Fibroblast of gingiva (primary cell): ENCODE measurements around the gene B3GNT8.
"Not testable (repeated sequence)": the region's sequence is repeated elsewhere in the genome, so short reads cannot be mapped to it uniquely, and the experiment has no call there.

Experiments
- DNase-seq: peaks from one replicate; pipeline ENCODE4 v3.0.0-alpha.2; 2011; ENCODE audit warnings: low read depth

B3GNT8 gene

DNA sequence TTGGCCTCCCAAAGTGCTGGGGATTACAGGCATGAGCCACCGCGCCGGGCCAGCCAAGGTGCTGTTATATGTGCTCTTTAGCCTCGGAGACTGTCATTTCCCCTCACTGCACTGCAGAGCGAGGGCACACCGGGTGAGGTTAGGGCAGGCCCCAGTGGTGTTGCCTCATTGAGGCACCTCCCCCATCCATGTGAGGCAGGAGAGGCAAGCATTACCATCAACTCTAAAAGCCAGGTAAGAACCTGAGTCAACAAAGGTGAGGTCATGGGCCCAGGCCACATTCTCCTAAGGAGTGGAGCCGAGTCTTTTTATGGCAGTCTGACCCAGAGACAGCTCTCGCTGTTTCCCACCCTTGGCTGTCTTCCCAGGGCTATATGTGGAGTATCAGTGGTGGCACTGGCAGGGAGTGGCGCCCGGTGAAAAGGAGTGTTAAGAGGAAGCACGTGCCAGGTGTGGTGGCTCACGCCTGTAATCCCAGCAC is 10.9 kb downstream of the B3GNT8 start:
- DNase-seq, result no peak

DNA sequence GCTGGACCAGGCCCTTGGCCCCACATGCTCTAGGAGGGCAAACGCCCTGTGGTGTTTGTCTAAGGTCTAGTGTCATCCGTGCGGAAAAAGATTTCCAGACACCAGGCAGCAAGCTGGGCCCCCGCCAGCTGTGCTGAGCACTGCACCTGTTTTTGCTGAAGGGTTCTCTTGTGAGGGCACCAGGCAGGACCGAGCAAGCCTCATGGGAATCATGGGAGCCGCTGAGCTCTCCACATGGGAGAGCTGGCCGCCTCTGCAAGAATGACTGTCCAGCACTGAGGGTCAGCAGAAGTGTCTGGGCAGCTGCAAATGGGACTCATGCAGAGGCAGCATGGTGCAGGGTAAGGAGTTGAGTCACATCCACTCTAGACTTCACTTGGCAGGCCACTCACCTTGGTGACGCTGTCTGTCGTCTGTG is 12.0 kb downstream of the B3GNT8 start:
- no peak for DNase-seq

DNA sequence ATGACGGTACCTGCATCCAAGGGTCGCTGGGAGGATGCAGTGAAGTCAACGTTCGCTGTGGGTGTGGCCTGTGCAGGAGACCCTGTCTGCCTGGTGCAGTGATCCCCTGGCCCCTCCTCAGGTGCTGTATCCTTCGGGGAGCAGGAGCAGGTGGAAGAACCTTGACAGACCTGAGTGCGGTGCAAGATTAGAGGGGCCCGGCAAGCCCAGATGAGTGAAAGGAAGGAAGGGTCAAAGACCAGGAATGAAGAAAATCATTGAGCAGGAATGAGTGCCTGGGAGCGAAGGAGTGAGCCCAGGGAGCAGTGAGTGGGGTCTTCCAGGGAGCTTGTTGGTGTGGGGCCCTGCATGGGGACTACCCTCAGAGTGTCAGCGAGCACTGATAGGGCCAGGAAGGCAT is 12.7 kb downstream of the B3GNT8 start:
- no peak for DNase-seq

- DNase-seq, result no peak
Observed at GRCh38 chr19:41413947-41414346, 13.2 kb downstream of the B3GNT8 start.

DNA sequence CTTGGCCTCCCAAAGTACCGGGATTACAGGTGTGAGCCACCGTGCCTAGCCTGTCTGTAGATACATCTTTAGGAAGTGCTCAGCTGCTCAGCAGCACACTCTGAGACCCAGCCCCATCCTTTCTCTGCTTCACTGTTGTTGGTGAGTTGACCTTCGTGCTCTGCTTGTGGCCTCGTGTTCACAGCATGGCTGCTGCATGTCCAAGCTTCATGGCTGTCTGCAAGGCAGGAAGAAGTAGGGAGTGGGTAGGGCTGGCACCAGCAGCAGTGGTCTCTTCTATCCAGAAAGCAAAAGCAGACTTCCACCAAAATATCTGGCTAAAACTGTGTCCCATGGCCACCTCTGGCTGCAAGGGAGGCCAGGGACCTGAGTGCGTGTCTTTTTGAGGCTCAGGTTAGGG is 14.2 kb downstream of the B3GNT8 start:
- no peak for DNase-seq

- DNase-seq, result no peak
Observed at GRCh38 chr19:41411968-41412265, 15.3 kb downstream of the B3GNT8 start.

DNA sequence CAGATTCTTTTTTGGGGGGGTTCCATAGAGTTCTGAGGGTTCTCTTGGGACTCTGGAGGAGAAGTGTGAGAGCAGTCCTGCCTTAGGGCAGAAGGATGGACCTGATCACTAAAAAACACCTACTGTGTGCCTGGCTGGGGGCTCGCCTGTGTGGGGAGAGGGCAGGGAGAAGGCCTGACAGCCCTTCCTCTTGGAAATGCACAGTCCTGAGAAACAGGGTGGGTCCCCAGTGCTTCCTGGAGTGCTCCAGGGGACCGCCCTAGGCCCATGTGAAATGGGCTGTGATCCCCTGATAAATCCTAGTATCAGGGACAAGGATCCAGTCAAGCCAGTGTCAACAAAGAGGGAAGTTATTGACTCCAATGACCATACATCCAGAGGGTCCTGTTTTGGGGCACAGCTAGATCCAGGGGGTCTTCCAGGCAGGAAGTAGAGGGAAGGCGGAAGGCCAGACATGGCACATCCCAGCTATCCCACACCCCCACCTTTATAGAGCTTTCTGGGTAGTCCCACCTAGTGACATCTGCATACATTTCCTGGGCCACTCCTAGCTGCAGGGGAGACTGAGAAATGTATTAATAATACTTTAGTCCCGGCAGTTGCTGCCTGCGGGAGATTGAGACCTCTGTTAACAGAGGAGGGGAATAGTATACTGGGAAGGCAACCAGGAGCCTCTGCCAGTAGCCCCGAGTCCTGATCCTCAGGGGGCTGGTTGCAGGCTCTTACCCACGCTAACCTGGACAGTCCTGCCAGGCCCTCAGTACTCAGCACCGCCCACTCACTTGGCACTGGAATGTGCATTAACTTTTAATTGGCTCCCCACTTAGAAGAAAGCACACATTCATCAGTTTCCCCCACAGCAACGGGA is 15.8 kb downstream of the B3GNT8 start:
- DNase-seq, result no peak

GRCh38 chr19:41410336-41411054 is 16.7 kb downstream of the B3GNT8 start:
- DNase-seq, result no peak

DNA sequence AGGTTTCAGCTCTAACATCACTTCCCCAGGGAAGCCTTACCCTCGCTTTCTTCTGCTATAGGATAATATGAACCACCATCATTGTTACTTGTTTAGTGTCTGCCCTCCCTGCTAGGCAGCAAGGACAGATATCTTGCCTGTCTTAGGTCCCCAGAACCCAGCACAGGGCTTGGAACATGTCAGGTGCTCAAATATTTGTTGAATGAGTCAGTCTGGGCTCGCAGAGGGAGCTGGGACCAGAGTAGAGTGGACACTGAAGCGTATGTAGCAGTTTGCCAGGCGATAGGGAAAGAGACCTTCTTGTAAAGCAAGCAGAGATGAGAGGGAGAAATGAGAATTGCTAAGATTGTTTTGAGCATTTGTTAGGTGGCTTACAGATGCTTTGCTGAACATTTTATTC is 17.9 kb downstream of the B3GNT8 start:
- DNase-seq, result no peak

- DNase-seq, result not testable (repeated sequence)
Observed at GRCh38 chr19:41408846-41409245, 18.3 kb downstream of the B3GNT8 start.

DNA sequence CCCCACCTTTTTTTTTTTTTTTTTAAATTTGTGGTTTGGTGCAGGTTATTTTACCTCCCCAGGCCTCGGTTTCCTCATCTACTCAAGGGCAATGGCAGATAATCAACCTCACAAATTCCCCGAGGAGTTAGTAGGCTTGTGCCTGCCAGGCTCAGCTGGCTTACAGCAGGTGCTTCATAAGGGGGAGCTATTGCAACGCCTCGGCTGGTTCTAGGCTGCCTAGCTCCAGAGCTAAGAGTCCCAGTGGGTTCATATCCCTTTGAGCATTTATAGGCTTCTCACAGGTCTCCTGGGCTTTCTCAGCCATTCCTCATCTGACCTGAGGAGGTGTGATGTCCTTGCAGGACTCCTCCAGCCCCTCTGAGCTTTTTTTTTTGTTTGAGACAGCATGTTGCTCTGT is 18.9 kb downstream of the B3GNT8 start:
- DNase-seq, result no peak

DNA sequence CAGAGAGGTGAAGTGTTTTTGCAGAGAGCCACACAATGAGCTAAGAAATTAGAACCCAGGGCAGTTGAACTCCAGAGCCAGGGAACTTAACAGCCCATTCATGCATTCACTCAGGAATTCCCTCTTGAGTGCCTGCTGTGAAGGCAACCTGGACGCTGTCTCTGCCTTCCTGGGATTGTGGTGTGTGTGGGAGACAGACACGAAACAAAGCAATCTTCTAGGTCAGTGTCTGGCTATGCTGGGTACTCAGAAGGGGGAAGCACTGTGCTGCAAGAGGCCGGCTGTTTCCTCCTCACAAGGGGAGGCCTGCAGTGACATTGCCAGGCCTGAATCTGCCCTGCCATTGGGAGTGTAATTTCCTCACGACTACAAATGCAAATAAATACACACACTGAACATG is 19.9 kb downstream of the B3GNT8 start:
- no peak for DNase-seq

DNA sequence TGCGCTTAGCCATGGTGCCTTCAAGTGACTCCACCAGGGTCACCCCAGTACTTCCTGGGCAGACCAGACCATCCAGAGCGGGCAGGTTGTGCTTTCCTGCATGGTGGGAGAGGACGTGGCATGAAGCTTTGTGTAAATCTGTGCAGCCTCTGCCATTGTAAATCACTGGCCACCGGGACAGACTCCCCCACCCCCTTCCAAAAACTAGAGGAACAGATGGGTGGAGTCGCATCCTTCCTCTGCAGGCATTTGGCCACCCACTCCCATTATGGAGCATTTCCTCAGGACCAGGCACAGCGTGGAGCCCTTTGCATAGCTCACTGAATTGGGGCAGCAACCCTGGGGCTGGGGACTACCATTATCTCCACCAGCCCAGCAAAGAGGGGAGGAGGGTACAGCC is 21.4 kb downstream of the B3GNT8 start:
- DNase-seq, result no peak

DNA sequence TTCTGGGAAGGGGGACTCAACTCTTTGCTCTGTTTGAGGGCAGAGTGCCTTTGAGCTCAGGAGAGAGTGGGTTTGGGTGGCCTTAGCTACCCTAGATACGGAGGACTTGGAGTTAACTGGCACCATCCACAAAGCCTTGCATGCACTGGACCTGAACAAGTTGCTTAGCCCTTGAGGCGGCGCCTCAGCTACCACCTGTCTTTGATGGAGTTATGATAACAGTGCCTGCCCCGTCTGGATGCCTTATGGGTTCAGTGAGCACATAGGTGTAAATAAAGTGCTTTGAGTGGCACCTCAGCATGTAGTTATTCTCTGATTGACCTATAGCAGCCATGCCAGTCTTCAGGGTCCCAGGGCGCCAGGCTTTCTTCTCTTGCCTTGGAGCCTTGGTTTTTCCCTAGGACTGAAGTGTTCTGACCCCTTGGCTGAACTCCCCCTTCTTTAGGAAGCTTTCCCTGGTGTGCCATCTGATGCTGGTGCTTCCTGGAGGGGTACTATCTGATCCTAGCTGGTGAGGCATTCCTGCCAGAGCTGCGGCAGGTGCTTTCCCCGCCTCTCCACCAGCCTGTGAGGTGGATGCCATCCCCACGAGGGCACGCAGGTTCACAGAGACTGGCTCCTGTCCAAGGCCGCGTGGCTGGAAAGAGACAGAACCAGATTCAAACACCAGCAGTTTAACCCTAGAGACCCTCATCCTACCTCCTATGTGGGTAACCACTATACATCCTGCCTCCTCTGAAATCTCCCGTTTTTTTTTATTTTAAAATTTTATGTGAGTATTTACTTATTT is 23.8 kb downstream of the B3GNT8 start:
- no peak for DNase-seq

- no peak for DNase-seq
Observed at GRCh38 chr19:41402010-41402409, 25.2 kb downstream of the B3GNT8 start.

- no peak for DNase-seq
Observed at GRCh38 chr19:41401483-41401882, 25.7 kb downstream of the B3GNT8 start.

- no peak for DNase-seq
Observed at GRCh38 chr19:41399525-41399924, 27.6 kb downstream of the B3GNT8 start.

DNA sequence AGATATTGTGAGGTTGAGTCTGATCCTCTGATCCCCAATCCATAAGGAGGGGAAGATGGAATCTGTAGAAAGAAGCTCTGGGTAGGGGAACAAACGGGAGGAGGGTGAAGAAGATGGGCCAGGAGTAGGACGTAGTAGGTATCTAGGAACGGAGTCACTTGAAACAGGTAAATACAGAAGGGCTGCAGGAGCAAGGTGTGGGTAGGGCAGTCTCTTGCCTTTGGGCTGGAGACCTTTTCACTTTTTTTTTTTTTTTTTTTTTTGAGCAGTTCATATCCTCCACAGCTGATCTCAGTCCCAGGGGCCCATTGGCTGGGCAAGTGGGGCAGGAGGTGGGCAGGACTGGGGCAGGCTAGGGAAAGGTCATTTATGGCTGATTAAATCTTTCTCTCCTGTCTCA is 28.1 kb downstream of the B3GNT8 start:
- DNase-seq, result no peak

DNA sequence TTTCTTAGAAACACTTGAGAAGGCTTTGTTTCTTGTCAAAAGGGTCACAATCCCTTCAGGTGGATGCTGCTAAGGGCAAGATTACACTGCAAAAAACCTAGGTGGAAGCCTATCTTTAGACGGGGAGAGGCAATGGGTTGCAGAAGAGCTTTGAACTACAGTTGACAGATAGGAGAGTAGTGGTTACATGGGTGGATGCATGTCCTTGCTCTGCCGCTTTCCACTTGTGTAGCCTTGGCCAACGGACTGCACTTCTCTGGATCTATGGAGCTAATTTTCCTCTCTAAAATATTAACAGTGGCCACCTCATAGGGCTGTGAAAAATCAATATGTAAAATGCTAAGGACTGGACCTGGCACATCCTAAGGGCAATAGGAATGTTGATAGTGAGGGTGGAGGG is 28.6 kb downstream of the B3GNT8 start:
- DNase-seq, result no peak

- DNase-seq, result no peak
Observed at GRCh38 chr19:41398050-41398418, 29.1 kb downstream of the B3GNT8 start.

DNA sequence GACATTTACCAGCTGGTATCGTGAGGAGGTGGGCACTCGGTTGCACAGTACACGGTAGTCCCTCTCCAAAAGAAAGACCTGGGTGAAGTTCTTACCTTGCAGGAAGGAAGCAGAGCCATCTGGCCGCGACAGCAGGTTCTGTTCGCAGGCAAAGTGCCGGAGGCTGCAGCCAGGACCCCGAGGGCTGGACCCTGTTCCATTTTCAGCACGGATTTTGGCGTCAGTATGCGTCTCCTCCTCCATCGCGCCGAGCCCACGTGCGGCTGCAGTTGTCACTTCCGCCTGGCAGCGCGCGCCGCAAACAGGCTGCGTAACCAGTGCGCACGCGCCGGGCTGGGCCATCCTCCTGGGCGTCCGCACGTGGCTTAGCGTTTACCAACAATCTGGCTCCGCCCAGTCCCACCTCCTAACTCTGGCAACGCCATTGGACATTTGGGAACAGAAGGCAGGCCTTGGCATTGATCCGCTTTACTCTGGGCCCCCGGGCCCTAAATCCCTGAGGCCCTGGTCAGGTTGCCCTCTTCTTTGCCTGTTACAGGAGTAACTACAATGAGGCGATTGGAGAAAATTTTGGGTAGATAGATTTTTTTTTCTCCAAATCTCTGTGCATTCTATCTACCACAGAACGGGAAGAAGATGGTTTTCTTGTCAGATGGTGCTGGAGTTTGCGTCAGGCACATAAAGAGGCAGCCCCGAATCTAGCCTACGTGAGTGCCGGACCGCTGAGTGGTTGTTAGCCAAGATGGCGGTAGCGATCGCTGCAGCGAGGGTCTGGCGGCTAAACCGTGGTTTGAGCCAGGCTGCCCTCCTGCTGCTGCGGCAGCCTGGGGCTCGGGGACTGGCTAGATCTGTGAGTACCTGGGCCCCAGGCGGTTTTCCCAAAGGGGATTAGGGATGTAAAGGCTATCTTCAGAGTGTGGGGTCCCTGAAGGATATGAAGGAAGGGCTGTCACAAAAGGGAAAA is 29.8 kb downstream of the B3GNT8 start, which contains the start of the genes BCKDHA and EXOSC5:
Gene BCKDHA, plus strand, starts transcription at position 733 of the 964 bp plus-strand sequence. Its CDS starts 10 bp downstream, at position 743.
Gene EXOSC5, minus strand, starts transcription at position 274 of the 964 bp plus-strand sequence. Its CDS starts 31 bp downstream, at position 243.
- peak; percentile 100 for DNase-seq
